Lower leg skin (tissue), 3 donors: Measurements from ENCODE around the gene ADORA2B.

Experiments
- POLR2A ChIP-seq, 2 donors: fragments of 450-650 bp; IDR thresholded peaks; one replicate each; pipeline ENCODE4 v1.6.1; 2016 to 2017; ENCODE audit warnings: antibody characterized with exemption in 2 of 2, mild to moderate bottlenecking in 1 of 2, moderate library complexity in 1 of 2
- TF ChIP-seq, protein P1 (sequence below), 3 donors: fragments of 450-650 bp; IDR thresholded peaks; one replicate each; pipeline ENCODE4 v1.5.1; 2016; ENCODE audit warnings: antibody characterized with exemption in 3 of 3, mild to moderate bottlenecking in 3 of 3, moderate library complexity in 2 of 3

DNA sequence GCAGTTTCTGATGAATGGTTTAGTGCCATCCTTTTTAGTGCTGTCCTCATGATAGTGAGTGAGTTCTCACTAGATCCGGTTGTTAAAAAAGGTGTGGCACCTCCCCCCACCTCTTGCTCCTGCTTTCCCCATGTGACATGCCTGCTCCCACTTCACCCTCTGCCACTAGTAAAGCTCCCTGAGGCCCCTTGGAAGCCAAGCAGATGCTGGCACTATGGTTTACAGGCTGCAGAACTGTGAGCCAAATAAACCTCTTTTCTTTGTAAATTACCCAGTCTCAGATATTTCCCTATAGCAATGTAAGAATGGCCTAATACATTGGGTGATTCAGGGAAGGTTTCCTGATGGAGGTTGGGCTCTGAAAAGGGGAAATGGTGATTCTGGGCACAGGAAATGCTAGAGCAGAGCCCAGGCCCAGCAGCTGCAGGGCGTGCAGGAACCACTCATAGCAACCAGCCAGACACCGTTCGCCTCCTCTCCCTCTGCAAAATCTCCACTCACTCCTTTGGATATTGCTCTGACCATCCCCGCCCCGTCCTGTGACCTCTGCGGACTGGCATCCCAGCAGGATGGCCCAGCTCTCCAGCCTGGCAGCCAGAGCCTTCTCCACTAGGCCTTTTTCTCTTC is 2.6 kb upstream of the ADORA2B start:
- TF ChIP-seq POLR2A (IDR thresholded peaks at IDR 0.05), result no peak
- TF ChIP-seq, protein P1, sequence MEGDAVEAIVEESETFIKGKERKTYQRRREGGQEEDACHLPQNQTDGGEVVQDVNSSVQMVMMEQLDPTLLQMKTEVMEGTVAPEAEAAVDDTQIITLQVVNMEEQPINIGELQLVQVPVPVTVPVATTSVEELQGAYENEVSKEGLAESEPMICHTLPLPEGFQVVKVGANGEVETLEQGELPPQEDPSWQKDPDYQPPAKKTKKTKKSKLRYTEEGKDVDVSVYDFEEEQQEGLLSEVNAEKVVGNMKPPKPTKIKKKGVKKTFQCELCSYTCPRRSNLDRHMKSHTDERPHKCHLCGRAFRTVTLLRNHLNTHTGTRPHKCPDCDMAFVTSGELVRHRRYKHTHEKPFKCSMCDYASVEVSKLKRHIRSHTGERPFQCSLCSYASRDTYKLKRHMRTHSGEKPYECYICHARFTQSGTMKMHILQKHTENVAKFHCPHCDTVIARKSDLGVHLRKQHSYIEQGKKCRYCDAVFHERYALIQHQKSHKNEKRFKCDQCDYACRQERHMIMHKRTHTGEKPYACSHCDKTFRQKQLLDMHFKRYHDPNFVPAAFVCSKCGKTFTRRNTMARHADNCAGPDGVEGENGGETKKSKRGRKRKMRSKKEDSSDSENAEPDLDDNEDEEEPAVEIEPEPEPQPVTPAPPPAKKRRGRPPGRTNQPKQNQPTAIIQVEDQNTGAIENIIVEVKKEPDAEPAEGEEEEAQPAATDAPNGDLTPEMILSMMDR (IDR thresholded peaks at IDR 0.05), result no peak
